Fibroblast of the aortic adventitia (primary cell): ENCODE results near the gene CTXN3. TPM values are rescaled to one million over a fixed set of nuclear protein-coding genes. Genes with fewer than 3 reads are reported as not detected.

Experiments used
- DNase-seq: peaks from one replicate; pipeline ENCODE4 v3.0.0-alpha.2; 2010; ENCODE audit warnings: low read depth
- H3K4me3 ChIP-seq: 2 replicates; pipeline ENCODE4 v1.5.1; 2011; ENCODE audit warnings: low read depth, mild to moderate bottlenecking, control low read depth, low read length, moderate library complexity
- total RNA-seq: library from RNA; depleted of rRNA; stranded (reverse); fragments of >200 nt; gene quantifications from 2 replicates; pipeline ENCODE4 v1.2.3, GENCODE V29; 2012; ENCODE audit warnings: low replicate concordance
- TF ChIP-seq, protein P1 (sequence below): IDR thresholded peaks from 2 replicates; pipeline ENCODE4 v1.5.1; 2011; ENCODE audit warnings: mild to moderate bottlenecking, low read length, control low read depth, inconsistent platforms; ENCODE audit not compliant: insufficient read depth

The CTXN3 gene
- total RNA-seq, 1 donor: not detected

DNA sequence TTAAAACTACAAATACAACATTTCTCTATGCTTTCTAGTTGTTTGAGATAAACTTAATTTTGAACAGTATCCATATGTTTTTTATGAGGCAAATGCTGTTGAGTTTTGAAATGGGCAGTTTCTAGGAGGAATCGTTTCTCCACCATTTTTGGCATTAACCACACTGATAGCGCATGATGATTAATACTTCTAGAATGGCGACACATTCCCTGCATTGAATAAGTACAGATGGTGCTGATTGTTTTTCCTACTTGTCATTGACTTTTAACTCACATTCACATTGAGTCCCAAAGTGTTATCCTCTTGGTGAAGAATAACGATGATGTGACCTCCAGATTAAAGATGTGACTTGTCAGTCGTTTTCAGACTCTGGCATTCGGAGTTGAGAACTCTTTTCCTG, 47.8 kb downstream of the CTXN3 start:
- H3K4me3 ChIP-seq: no peak overlapping the region
- TF ChIP-seq, protein P1, sequence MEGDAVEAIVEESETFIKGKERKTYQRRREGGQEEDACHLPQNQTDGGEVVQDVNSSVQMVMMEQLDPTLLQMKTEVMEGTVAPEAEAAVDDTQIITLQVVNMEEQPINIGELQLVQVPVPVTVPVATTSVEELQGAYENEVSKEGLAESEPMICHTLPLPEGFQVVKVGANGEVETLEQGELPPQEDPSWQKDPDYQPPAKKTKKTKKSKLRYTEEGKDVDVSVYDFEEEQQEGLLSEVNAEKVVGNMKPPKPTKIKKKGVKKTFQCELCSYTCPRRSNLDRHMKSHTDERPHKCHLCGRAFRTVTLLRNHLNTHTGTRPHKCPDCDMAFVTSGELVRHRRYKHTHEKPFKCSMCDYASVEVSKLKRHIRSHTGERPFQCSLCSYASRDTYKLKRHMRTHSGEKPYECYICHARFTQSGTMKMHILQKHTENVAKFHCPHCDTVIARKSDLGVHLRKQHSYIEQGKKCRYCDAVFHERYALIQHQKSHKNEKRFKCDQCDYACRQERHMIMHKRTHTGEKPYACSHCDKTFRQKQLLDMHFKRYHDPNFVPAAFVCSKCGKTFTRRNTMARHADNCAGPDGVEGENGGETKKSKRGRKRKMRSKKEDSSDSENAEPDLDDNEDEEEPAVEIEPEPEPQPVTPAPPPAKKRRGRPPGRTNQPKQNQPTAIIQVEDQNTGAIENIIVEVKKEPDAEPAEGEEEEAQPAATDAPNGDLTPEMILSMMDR: no peak
- DNase-seq: peak; percentile 91

DNA sequence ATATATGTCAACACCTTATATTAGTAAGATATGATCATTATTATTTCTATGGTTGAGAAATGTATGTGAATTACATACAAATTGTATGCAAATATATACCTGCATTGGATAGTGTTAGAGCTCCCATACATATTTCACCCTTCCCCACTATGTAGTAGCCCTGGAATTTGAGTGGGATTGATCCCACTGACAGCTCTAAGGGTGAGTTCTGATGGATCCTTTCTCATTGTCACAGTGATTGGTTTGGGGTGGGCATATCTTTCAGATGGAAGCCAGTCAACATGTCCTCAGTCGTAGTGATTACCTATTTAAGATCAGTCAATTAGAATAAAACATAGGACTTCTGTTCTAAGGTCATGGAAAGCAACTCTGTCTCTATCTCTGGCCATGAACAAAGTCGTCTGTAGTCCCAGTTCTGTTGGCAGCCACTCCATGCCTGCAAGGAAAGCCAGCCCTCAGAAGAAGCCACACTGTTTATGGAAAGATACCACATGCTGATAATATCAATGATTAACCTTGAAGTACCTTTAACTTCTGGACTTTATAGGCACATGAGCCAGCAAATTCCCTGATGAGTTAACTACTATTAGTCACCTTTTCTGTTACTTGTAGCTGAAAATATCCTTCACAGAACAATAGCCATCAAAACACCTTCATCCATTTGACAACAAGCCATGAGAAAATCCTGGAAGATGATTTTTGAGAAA, 49.2 kb downstream of the CTXN3 start:
- H3K4me3 ChIP-seq: no peak overlapping the region
- DNase-seq: peak; percentile 59
- TF ChIP-seq, protein P1: no peak

DNA sequence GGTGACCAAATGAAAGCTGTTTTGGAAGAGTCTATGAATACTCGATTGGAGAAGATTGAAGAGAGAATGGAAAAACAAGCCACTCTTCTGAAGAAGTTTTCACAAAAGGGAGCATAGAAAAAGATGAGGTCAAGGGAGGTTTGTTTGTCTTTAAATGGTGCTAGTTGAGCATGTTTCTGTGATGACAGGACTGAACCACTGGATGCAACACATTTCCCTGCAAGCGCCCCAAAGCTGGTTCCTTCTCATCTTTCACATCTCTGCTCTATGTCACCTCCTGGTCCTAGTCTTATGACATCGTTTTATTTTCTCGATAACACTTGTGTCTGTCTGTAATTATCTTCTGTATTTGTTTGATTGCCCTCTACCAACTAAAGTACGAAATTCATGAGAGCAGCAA, 50.5 kb downstream of the CTXN3 start:
- DNase-seq: no peak
- H3K4me3 ChIP-seq: no peak overlapping the region
- TF ChIP-seq, protein P1: no peak

GRCh38 chr5:127700237-127700766, 51.4 kb downstream of the CTXN3 start:
- DNase-seq: no peak
- no peak overlapping the region for H3K4me3 ChIP-seq
- TF ChIP-seq, protein P1: no peak

GRCh38 chr5:127702434-127702833, 53.6 kb downstream of the CTXN3 start:
- no peak for DNase-seq
- no peak overlapping the region for H3K4me3 ChIP-seq
- TF ChIP-seq, protein P1: no peak

DNA sequence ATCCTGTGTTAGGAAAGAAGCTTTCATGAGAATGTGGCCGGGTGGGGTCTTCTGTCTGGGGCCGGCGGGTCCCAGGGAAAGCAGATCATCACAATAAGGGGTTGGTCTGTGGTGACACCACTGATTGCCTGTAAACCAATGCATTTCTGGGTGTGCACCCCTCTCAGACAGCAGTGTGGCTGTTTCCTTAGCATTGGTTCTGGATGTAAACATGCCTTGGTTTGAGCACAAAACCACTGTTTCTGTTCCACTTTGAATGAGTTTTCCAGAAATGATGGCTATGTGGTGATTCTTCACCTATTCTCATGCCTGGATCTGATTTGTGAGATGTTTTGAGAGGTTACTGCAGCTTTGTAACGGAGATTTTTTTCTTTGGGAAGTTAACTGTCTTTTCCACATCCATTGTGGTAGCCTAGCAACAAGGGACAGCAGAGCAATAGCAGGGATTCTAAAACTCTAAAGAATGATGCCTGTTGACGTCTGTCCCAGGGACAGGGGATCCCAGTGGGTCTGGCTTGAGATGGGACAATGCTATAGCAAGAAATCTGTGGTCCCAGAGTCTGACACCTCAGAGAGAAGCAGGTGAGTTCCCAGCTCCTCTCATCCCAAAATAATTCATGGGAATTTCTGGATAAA, 54.2 kb downstream of the CTXN3 start, which contains the start of gene CCDC192:
Gene CCDC192 (plus strand): TSS at position 466 of the 636 bp plus-strand sequence. CDS start 55 bp downstream, at position 521.
- DNase-seq: no peak
- TF ChIP-seq, protein P1: no peak
- H3K4me3 ChIP-seq: no peak within 1 kb of the TSS
